Choroid plexus epithelial cell (primary cell): ENCODE data around the gene NEDD4L.
A peak's percentile ranks its signal among the peaks of the same experiment; 100 is the strongest.

Experiments used
- DNase-seq: peaks from one replicate; pipeline ENCODE4 v3.0.0-alpha.2; 2010; ENCODE audit warnings: low read depth
- H3K4me3 ChIP-seq: 2 replicates; pipeline ENCODE4 v1.5.1; 2011; ENCODE audit warnings: low read depth, mild to moderate bottlenecking, control low read depth, low read length, moderate library complexity
- CTCF ChIP-seq: conservative IDR thresholded peaks from 2 replicates; pipeline ENCODE4 v1.5.1; 2011; ENCODE audit warnings: low read depth, mild to moderate bottlenecking, control low read depth, inconsistent platforms, low read length, moderate library complexity

Gene NEDD4L

GRCh38 chr18:58135701-58136331, 91.8 kb downstream of the NEDD4L start:
- peak; percentile 87 for DNase-seq
- no peak overlapping the region for H3K4me3 ChIP-seq
- TF ChIP-seq CTCF: peak; percentile 94

- no peak for TF ChIP-seq CTCF
- DNase-seq: no peak
- no peak overlapping the region for H3K4me3 ChIP-seq
Observed at GRCh38 chr18:58136879-58137278, 92.9 kb downstream of the NEDD4L start.

GRCh38 chr18:58139459-58140386, 95.7 kb downstream of the NEDD4L start:
- H3K4me3 ChIP-seq: no peak overlapping the region
- TF ChIP-seq CTCF: no peak
- no peak for DNase-seq

GRCh38 chr18:58140387-58141325, 96.6 kb downstream of the NEDD4L start:
- no peak for TF ChIP-seq CTCF
- DNase-seq: no peak

GRCh38 chr18:58143386-58143785, 99.4 kb downstream of the NEDD4L start:
- H3K4me3 ChIP-seq: peak overlapping the region; percentile 22
- no peak for TF ChIP-seq CTCF
- peak; percentile 87 for DNase-seq

More at GRCh38 chr18:58140387-58141325, 96.6 kb downstream of the NEDD4L start:
- H3K4me3 ChIP-seq: no peak overlapping the region

GRCh38 chr18:58144106-58144505, 100.1 kb downstream of the NEDD4L start:
- no peak for DNase-seq
- H3K4me3 ChIP-seq: no peak overlapping the region
- no peak for TF ChIP-seq CTCF
